Left lung (tissue), 10 donors: ENCODE measurements around the gene INHBE. TPM values are rescaled to one million over a fixed set of nuclear protein-coding genes. Genes with fewer than 3 reads are reported as not detected.

ENCODE experiments used
- ATAC-seq: fragments of 200-7000 bp; cut with Tn5 transposase; one replicate; pipeline ENCODE4 v1.9.1; 2020; ENCODE audit warnings: moderate library complexity
- DNase-seq, 4 donors: peaks; one replicate each; pipeline ENCODE4 v3.0.0-alpha.2; 2013 to 2020
- H3K27ac ChIP-seq, 2 donors: fragments of 200-600 bp; sonication (generic) in 1 of 2; one replicate each; pipeline versions ENCODE4 v1.5.0 to v1.8.0; 2020 to 2021
- H3K27me3 ChIP-seq, 2 donors: fragments of 200-600 bp; sonication (generic) in 1 of 2; one replicate each; pipeline versions ENCODE4 v1.5.0 to v1.8.0; 2020 to 2021
- H3K36me3 ChIP-seq, 2 donors: fragments of 200-600 bp; sonication (generic) in 1 of 2; one replicate each; pipeline versions ENCODE4 v1.5.0 to v1.8.0; 2020 to 2021
- H3K4me1 ChIP-seq, 2 donors: fragments of 200-600 bp; one replicate each; pipeline ENCODE4 v1.8.0; 2021
- H3K4me3 ChIP-seq, 2 donors: fragments of 200-600 bp; sonication (generic) in 1 of 2; one replicate each; pipeline versions ENCODE4 v1.5.0 to v1.8.0; 2020 to 2021; ENCODE audit warnings: mild to moderate bottlenecking in 1 of 2
- H3K9me3 ChIP-seq, 2 donors: fragments of 200-600 bp; sonication (generic) in 1 of 2; one replicate each; pipeline versions ENCODE4 v1.5.0 to v1.8.0; 2020 to 2021
- CTCF ChIP-seq, 2 donors: fragments of 200-600 bp; sonication (generic) in 1 of 2; IDR thresholded peaks; one replicate each; pipeline versions ENCODE4 v1.5.0 to v1.8.0; 2021; ENCODE audit warnings: antibody characterized with exemption in 2 of 2
- intact Hi-C, 2 donors: fragments of 100-400 bp; cut with DNase I; formaldehyde crosslinking; loops; one replicate each; pipeline versions ENCODE4 v1.11.2 to v1.14.2; 2022
- polyA plus RNA-seq, 6 donors: library from polyadenylated mRNA; unstranded; fragments of 120-200 nt; gene quantifications; one replicate each; pipeline ENCODE4 v1.2.1, GENCODE V29; 2013; ENCODE audit not compliant: insufficient read length in 6 of 6
- total RNA-seq, 2 donors: library from RNA; stranded (reverse); fragmentation: NEBNext Ultra II Directional; extraction: Animal tissue kit (Norgen Biotek cat#: 25700); gene quantifications; one replicate each; pipeline ENCODE4 v1.2.1, GENCODE V29; 2021
- donor health status: DM: no; HTN: yes; CAD: no.
- donor health status: DM: no; HTN: no; CAD: no.

The INHBE gene
- total and polyA plus RNA-seq, 8 donors, result 0.52 to 1.4 (median 0.77) TPM; not detected in 1

- peak in 1 of 4 donors; percentile 63 for DNase-seq
- intact Hi-C loops, result no loop called here
- peak overlapping the region; percentile 22 to 64 for H3K4me3 ChIP-seq
- peaks cover 24 to 37% of the 10 kb centered on the region in 2 donors for H3K27me3 ChIP-seq
- H3K27ac ChIP-seq, result peak overlapping the region; percentile 71 to 95
- H3K4me1 ChIP-seq, result peaks cover 0 to 66% of the 10 kb centered on the region in 2 donors
- TF ChIP-seq CTCF (IDR thresholded peaks at IDR 0.05), result no peak
- ATAC-seq, result peak; percentile 49
- no peaks in the 10 kb centered on the region for H3K9me3 ChIP-seq
- H3K36me3 ChIP-seq, result peaks cover 0 to 26% of the 10 kb centered on the region in 2 donors
Measured at GRCh38 chr12:57477710-57478681, 22.9 kb downstream of the INHBE start.

- DNase-seq (no peak), ATAC-seq (no peak)
- H3K36me3 ChIP-seq, result peaks cover 0 to 16% of the 10 kb centered on the region in 2 donors
- peaks cover 24 to 28% of the 10 kb centered on the region in 2 donors for H3K27me3 ChIP-seq
- peak overlapping the region; percentile 71 to 95 for H3K27ac ChIP-seq
- H3K4me3 ChIP-seq, result peak overlapping the region in 1 of 2 donors; percentile 64
- no peak for TF ChIP-seq CTCF (IDR thresholded peaks at IDR 0.05)
- H3K4me1 ChIP-seq, result peaks cover 0 to 63% of the 10 kb centered on the region in 2 donors
- intact Hi-C loops, result no loop called here
- no peaks in the 10 kb centered on the region for H3K9me3 ChIP-seq
Measured at GRCh38 chr12:57479043-57479375, 23.9 kb downstream of the INHBE start.

- DNase-seq (no peak), ATAC-seq (no peak)
- H3K4me1 ChIP-seq, result peaks cover 0 to 58% of the 10 kb centered on the region in 2 donors
- intact Hi-C loops, result no loop called here
- peaks cover 19 to 22% of the 10 kb centered on the region in 2 donors for H3K27me3 ChIP-seq
- H3K4me3 ChIP-seq, result peak within 1 kb of the TSS in 1 of 2 donors; percentile 64
- peaks cover 0 to 10% of the 10 kb centered on the region in 2 donors for H3K36me3 ChIP-seq
- peak within 1 kb of the TSS; percentile 71 to 95 for H3K27ac ChIP-seq
- no peak for TF ChIP-seq CTCF (IDR thresholded peaks at IDR 0.05)
- H3K9me3 ChIP-seq, result no peaks in the 10 kb centered on the region
Measured at GRCh38 chr12:57479376-57480115, 24.4 kb downstream of the INHBE start, which contains the start of gene ARHGAP9. TSS of gene ARHGAP9 (minus strand) at chr12:57479866. CDS start at chr12:57479406, 460 bp downstream.

GRCh38 chr12:57481671-57482070 lies 26.6 kb downstream of the INHBE start:
- Histone ChIP-seq H3K36me3 (no peaks in the 10 kb centered on the region), H3K4me3 (no peak overlapping the region), H3K27me3 (peaks cover under 1 to 1% of the 10 kb centered on the region in 2 donors), H3K27ac (no peak overlapping the region), H3K9me3 (no peaks in the 10 kb centered on the region), H3K4me1 (peaks cover 0 to 38% of the 10 kb centered on the region in 2 donors)
- ATAC-seq (no peak), DNase-seq (no peak)
- TF ChIP-seq CTCF (IDR thresholded peaks at IDR 0.05), result no peak
- intact Hi-C loops, result no loop called here

GRCh38 chr12:57483466-57483865 lies 28.4 kb downstream of the INHBE start:
- Histone ChIP-seq H3K27me3 (no peaks in the 10 kb centered on the region), H3K36me3 (no peaks in the 10 kb centered on the region), H3K4me3 (no peak overlapping the region), H3K27ac (no peak overlapping the region), H3K9me3 (no peaks in the 10 kb centered on the region), H3K4me1 (peaks cover 0 to 36% of the 10 kb centered on the region in 2 donors)
- no peak for DNase-seq
- TF ChIP-seq CTCF (IDR thresholded peaks at IDR 0.05), result no peak
- intact Hi-C loops, result no loop called here
- ATAC-seq, result no peak
